Peyer's patch (tissue), 4 donors: ENCODE data around the gene ACTMAP. TPM values are rescaled to one million over a fixed set of nuclear protein-coding genes. Genes with fewer than 3 reads are reported as not detected.
"Not testable (repeated sequence)": the region's sequence is repeated elsewhere in the genome, so short reads cannot be mapped to it uniquely, and the experiment has no call there.

Experiments
- DNase-seq, 3 donors: peaks; one replicate each; pipeline ENCODE4 v3.0.0-alpha.2; 2017 to 2019
- H3K27ac ChIP-seq, 4 donors: fragments of 200-600 bp; sonication (generic); one replicate each; pipeline ENCODE4 v1.5.1; 2016 to 2019
- H3K27me3 ChIP-seq, 2 donors: fragments of 200-600 bp; sonication (generic); one replicate each; pipeline ENCODE4 v1.5.1; 2019
- H3K36me3 ChIP-seq, 3 donors: fragments of 200-600 bp; sonication (generic); one replicate each; pipeline ENCODE4 v1.5.1; 2016 to 2019
- H3K4me1 ChIP-seq, 4 donors: fragments of 200-600 bp; sonication (generic); one replicate each; pipeline ENCODE4 v1.5.1; 2016 to 2019
- H3K4me3 ChIP-seq, 4 donors: fragments of 200-600 bp; sonication (generic); 1 replicate in 3 of 4; 2 replicates in 1 of 4; pipeline ENCODE4 v1.5.1; 2016 to 2019; ENCODE audit warnings: mild to moderate bottlenecking in 1 of 4
- H3K9me3 ChIP-seq, 4 donors: fragments of 200-600 bp; sonication (generic); one replicate each; pipeline ENCODE4 v1.5.1; 2016 to 2019; ENCODE audit warnings: mild to moderate bottlenecking in 1 of 4
- CTCF ChIP-seq, 6 experiments: fragments of 450-650 bp in 4 of 6; fragments of 200-600 bp in 2 of 6; sonication (generic) in 1 of 6; IDR thresholded peaks; one replicate each; pipeline ENCODE4 v1.5.1; 2017 to 2019; ENCODE audit warnings: antibody characterized with exemption in 6 of 6, mild to moderate bottlenecking in 3 of 6, moderate library complexity in 1 of 6
- POLR2A ChIP-seq, 2 donors: fragments of 450-650 bp; IDR thresholded peaks; one replicate each; pipeline ENCODE4 v1.5.1; 2017; ENCODE audit warnings: antibody characterized with exemption in 2 of 2, mild to moderate bottlenecking in 2 of 2, moderate library complexity in 2 of 2
- total RNA-seq, 4 donors: library from RNA; depleted of rRNA; stranded (reverse); fragments of >200 nt; gene quantifications; one replicate each; pipeline ENCODE4 v1.1.0, GENCODE V29; 2016

Gene ACTMAP
- total RNA-seq, 4 donors from 2014 or later, result 7.4 to 33.0 (median 21.6) TPM

- Histone ChIP-seq H3K27me3 (no peaks in the 10 kb centered on the region), H3K27ac (no peak overlapping the region), H3K4me1 (peaks cover 0 to 14% (median 0%) of the 10 kb centered on the region in 4 donors), H3K36me3 (peaks cover 0 to 99% (median 0%) of the 10 kb centered on the region in 3 donors), H3K4me3 (no peak overlapping the region), H3K9me3 (no peaks in the 10 kb centered on the region)
- no peak for DNase-seq
- TF ChIP-seq CTCF (IDR thresholded peaks at IDR 0.05) (no peak), POLR2A (IDR thresholded peaks at IDR 0.05) (no peak)
Measured at GRCh38 chr19:40733149-40733548, 17.1 kb downstream of the ACTMAP start.

- H3K36me3 ChIP-seq, result peaks cover 0 to 99% (median 0%) of the 10 kb centered on the region in 3 donors
Measured at GRCh38 chr19:40732304-40732703, 18.0 kb downstream of the ACTMAP start.

GRCh38 chr19:40730065-40730464 is 20.2 kb downstream of the ACTMAP start:
- H3K27ac ChIP-seq, H3K9me3 ChIP-seq, H3K4me1 ChIP-seq, DNase-seq, H3K27me3 ChIP-seq, H3K4me3 ChIP-seq: not testable (repeated sequence)
- H3K36me3 ChIP-seq, result peaks cover 0 to 98% (median 0%) of the 10 kb centered on the region in 3 donors

More at GRCh38 chr19:40732304-40732703, 18.0 kb downstream of the ACTMAP start:
- not testable (repeated sequence) for H3K4me1 ChIP-seq, H3K4me3 ChIP-seq, H3K9me3 ChIP-seq, H3K27ac ChIP-seq, DNase-seq, H3K27me3 ChIP-seq

- no peak overlapping the region for H3K27ac ChIP-seq
- DNase-seq, result no peak
- peaks cover 0 to 88% (median 0%) of the 10 kb centered on the region in 3 donors for H3K36me3 ChIP-seq
- H3K4me3 ChIP-seq, result no peak overlapping the region
- no peaks in the 10 kb centered on the region for H3K27me3 ChIP-seq
- H3K4me1 ChIP-seq, result peaks cover 0 to 14% (median 0%) of the 10 kb centered on the region in 4 donors
- no peak for TF ChIP-seq POLR2A (IDR thresholded peaks at IDR 0.05)
- TF ChIP-seq CTCF (IDR thresholded peaks at IDR 0.05), result no peak
- no peaks in the 10 kb centered on the region for H3K9me3 ChIP-seq
Measured at GRCh38 chr19:40726279-40726678, 24.0 kb downstream of the ACTMAP start.

GRCh38 chr19:40724855-40725254 is 25.4 kb downstream of the ACTMAP start:
- H3K4me3 ChIP-seq, result no peak overlapping the region
- DNase-seq, result no peak
- H3K27ac ChIP-seq, result no peak overlapping the region

GRCh38 chr19:40724315-40724714 is 26.0 kb downstream of the ACTMAP start:
- no peak for TF ChIP-seq POLR2A (IDR thresholded peaks at IDR 0.05)
- no peak for TF ChIP-seq CTCF (IDR thresholded peaks at IDR 0.05)
- peaks cover 0 to 69% (median 0%) of the 10 kb centered on the region in 3 donors for H3K36me3 ChIP-seq
- H3K4me1 ChIP-seq, result peaks cover 0 to 32% (median 3%) of the 10 kb centered on the region in 4 donors
- H3K27me3 ChIP-seq, result no peaks in the 10 kb centered on the region
- H3K4me3 ChIP-seq, result no peak overlapping the region
- H3K9me3 ChIP-seq, result no peaks in the 10 kb centered on the region
- no peak overlapping the region for H3K27ac ChIP-seq
- DNase-seq, result no peak

More at GRCh38 chr19:40724855-40725254, 25.4 kb downstream of the ACTMAP start:
- TF ChIP-seq POLR2A (IDR thresholded peaks at IDR 0.05), result no peak
- no peak for TF ChIP-seq CTCF (IDR thresholded peaks at IDR 0.05)
- Histone ChIP-seq H3K36me3 (peaks cover 0 to 74% (median 0%) of the 10 kb centered on the region in 3 donors), H3K9me3 (no peaks in the 10 kb centered on the region), H3K4me1 (peaks cover 0 to 28% (median 2%) of the 10 kb centered on the region in 4 donors), H3K27me3 (no peaks in the 10 kb centered on the region)
